Calu3 (cell line): ENCODE results near the gene DDX43. TPM values are rescaled to one million over a fixed set of nuclear protein-coding genes. Genes with fewer than 3 reads are reported as not detected.

Source experiments
- Bru-seq: library from RNA; stranded (reverse); fragments of 400-500 nt; gene quantifications from one replicate; lab custom pipeline; 2021; lab: Mats Ljungman, UMichigan
- BruChase-seq, 2 experiments: library from RNA; stranded (reverse); fragments of 400-500 nt; gene quantifications; one replicate each; lab custom pipeline; 2021; lab: Mats Ljungman, UMichigan
- BruUV-seq: library from RNA; stranded (reverse); fragments of 400-500 nt; replicated peaks from 2 replicates; lab custom pipeline; 2021; lab: Mats Ljungman, UMichigan
- CTCF ChIA-PET: fragments of 300-600 bp; sonication (Branson Sonifier 250); formaldehyde crosslinking; loops from one replicate; lab custom pipeline; 2022; ENCODE audit warnings: antibody characterized with exemption; lab: Charles Lee
- DNase-seq: peaks from one replicate; pipeline ENCODE4 v3.0.0; 2022
- H3K27ac Mint-ChIP-seq: one replicate; pipeline ENCODE4 v1.8.0; 2022; ENCODE audit warnings: mixed read lengths; ENCODE audit not compliant: unreplicated experiment
- H3K27me3 Mint-ChIP-seq: one replicate; pipeline ENCODE4 v1.8.0; 2022; ENCODE audit warnings: mixed read lengths; ENCODE audit not compliant: unreplicated experiment
- H3K36me3 Mint-ChIP-seq: one replicate; pipeline ENCODE4 v1.8.0; 2022; ENCODE audit warnings: mild to moderate bottlenecking, moderate library complexity, mixed read lengths; ENCODE audit not compliant: insufficient read depth, unreplicated experiment
- H3K4me1 Mint-ChIP-seq: one replicate; pipeline ENCODE4 v1.8.0; 2022; ENCODE audit warnings: mild to moderate bottlenecking, low read depth, mixed read lengths; ENCODE audit not compliant: unreplicated experiment
- H3K4me3 Mint-ChIP-seq: one replicate; pipeline ENCODE4 v1.8.0; 2022; ENCODE audit warnings: mild to moderate bottlenecking, low read depth, moderate library complexity, mixed read lengths; ENCODE audit not compliant: unreplicated experiment
- H3K9me3 Mint-ChIP-seq: one replicate; pipeline ENCODE4 v1.8.0; 2022; ENCODE audit warnings: low read depth, mixed read lengths; ENCODE audit not compliant: unreplicated experiment
- CTCF ChIP-seq: fragments of 200-600 bp; IDR thresholded peaks from one replicate; pipeline ENCODE4 v1.8.0; 2022; ENCODE audit warnings: antibody characterized with exemption; ENCODE audit not compliant: unreplicated experiment
- intact Hi-C: fragments of 100-400 bp; cut with micrococcal nuclease; formaldehyde crosslinking; loops from one replicate; pipeline ENCODE4 v1.10.0; 2022; ENCODE audit not compliant: unreplicated experiment
- long read RNA-seq: library from polyadenylated mRNA; stranded (forward); transcript quantifications from one replicate; pipeline ENCODE4 v2.0.0, GENCODE V29; 2022
- total RNA-seq: library from RNA; stranded (reverse); gene quantifications from 2 replicates; pipeline ENCODE4 v1.2.3, GENCODE V29; 2022

DDX43 gene
- total RNA-seq (11.4 and 13.4 TPM in 2 replicates), Bru-seq, nascent RNA (percentile 77 among the genes with signal in this experiment), BruChase-seq, experiment 1, labeled RNA remaining after a 6-hour chase (percentile 64 among the genes with signal in this experiment), BruChase-seq, experiment 2, labeled RNA remaining after a 2-hour chase (percentile 78 among the genes with signal in this experiment)
- long read RNA-seq, transcript DDX43-201 (17 exons, 2,513 nt), result major isoform, 9 of 16 reads
- long read RNA-seq, partial matches to known transcripts, result 0 of 16 reads
- long read RNA-seq, other reads (novel, unspliced or antisense), result 7 of 16 reads

GRCh38 chr6:73394577-73395354 lies at the start of gene DDX43:
TSS of gene DDX43 (plus strand) at chr6:73394828. CDS start at chr6:73394906, 78 bp downstream.
- BruUV-seq, result no TSS peak
- peak; percentile 94 for DNase-seq
- H3K4me3 Mint-ChIP-seq, result peak within 1 kb of the TSS; percentile 92
- no peaks in the 10 kb centered on the region for H3K9me3 Mint-ChIP-seq
- peaks cover 24% of the 10 kb centered on the region for H3K36me3 Mint-ChIP-seq
- peak within 1 kb of the TSS; percentile 98 for H3K27ac Mint-ChIP-seq
- TF ChIP-seq CTCF, result no peak
- intact Hi-C loops, result no loop called here
- H3K4me1 Mint-ChIP-seq, result peaks cover 7% of the 10 kb centered on the region
- no peaks in the 10 kb centered on the region for H3K27me3 Mint-ChIP-seq
- CTCF ChIA-PET, result interaction anchor here (0.6 to 1.3 kb wide), 4 partner anchors 56 to 774 kb away, joined by 4 to 7 read pairs (median 6); partner anchors contain the start of gene EEF1A1

GRCh38 chr6:73348550-73349204 lies 46.0 kb upstream of the DDX43 start:
- TF ChIP-seq CTCF, result no peak
- H3K27me3 Mint-ChIP-seq, result peaks cover 11% of the 10 kb centered on the region
- H3K27ac Mint-ChIP-seq, result no peak overlapping the region
- no peaks in the 10 kb centered on the region for H3K9me3 Mint-ChIP-seq
- no peak for DNase-seq
- H3K4me3 Mint-ChIP-seq, result no peak overlapping the region
- intact Hi-C loops, result no loop called here
- BruUV-seq, result no TSS peak
- H3K36me3 Mint-ChIP-seq, result no peaks in the 10 kb centered on the region
- no peaks in the 10 kb centered on the region for H3K4me1 Mint-ChIP-seq
- CTCF ChIA-PET, result interaction anchor here (1.3 kb wide), 1 partner anchor 9 kb away, joined by 3 read pairs; no protein-coding TSS in a partner anchor

- no peak for TF ChIP-seq CTCF
- CTCF ChIA-PET, result interaction anchor here (1.3 kb wide), 1 partner anchor 8 kb away, joined by 3 read pairs; no protein-coding TSS in a partner anchor
- Mint-ChIP-seq H3K27ac (no peak overlapping the region), H3K4me3 (no peak overlapping the region), H3K27me3 (peaks cover 11% of the 10 kb centered on the region), H3K4me1 (no peaks in the 10 kb centered on the region), H3K36me3 (no peaks in the 10 kb centered on the region), H3K9me3 (no peaks in the 10 kb centered on the region)
- intact Hi-C loops, result no loop called here
- DNase-seq, result no peak
- no TSS peak for BruUV-seq
Measured at GRCh38 chr6:73349311-73349710, 45.3 kb upstream of the DDX43 start.
